Measurements from ENCODE around the gene RSPH9.

RSPH9 gene, protein sequence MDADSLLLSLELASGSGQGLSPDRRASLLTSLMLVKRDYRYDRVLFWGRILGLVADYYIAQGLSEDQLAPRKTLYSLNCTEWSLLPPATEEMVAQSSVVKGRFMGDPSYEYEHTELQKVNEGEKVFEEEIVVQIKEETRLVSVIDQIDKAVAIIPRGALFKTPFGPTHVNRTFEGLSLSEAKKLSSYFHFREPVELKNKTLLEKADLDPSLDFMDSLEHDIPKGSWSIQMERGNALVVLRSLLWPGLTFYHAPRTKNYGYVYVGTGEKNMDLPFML

DNA sequence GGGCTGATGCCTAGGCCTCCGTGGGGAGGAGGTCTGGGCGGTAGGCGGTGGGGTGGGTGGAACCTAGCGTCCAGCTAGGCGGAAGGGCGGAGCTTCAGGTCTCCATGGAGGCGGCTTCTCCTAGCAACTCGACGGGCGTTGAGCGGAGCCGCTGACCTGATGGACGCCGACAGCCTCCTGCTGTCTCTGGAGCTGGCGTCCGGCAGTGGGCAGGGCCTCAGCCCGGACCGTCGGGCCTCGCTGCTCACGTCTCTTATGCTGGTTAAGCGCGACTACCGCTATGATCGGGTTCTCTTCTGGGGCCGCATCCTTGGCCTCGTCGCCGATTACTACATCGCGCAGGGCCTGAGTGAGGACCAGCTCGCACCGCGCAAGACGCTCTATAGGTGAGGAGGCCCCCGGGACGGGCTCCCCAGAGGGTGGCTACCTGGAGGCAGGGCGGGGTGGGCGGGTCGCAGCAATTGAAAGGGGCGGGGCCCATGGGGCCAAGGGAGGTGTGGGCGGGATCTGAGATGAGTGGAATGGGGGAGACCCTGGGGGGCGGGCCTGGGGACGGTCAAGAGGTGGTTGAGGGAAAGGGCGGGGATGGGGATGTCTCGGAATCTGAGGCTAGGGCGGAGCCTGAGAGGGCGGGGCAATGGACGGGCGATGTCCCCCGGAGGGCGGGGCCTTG is at the start of gene RSPH9:
Gene RSPH9, plus strand, starts transcription at position 97 of the 673 bp plus-strand sequence. Its CDS starts 63 bp downstream, at position 160.
- H3K4me3 ChIP-seq, result peak within 1 kb of the TSS; percentile 78
- DNase-seq (ENCODE audit: low spot score), result no peak
- peak within 1 kb of the TSS in 1 of 2 donors; percentile 70 for H3K27ac ChIP-seq
- no peak for TF ChIP-seq CTCF (IDR thresholded peaks at IDR 0.05)

- no peak overlapping the region for H3K27ac ChIP-seq
- no peak overlapping the region for H3K4me3 ChIP-seq
- DNase-seq (ENCODE audit: low spot score), result no peak
- TF ChIP-seq CTCF (IDR thresholded peaks at IDR 0.05), result no peak
Observed at GRCh38 chr6:43600595-43600994, 44.2 kb upstream of the RSPH9 start.

- DNase-seq (ENCODE audit: low spot score), result no peak
- no peak for TF ChIP-seq CTCF (IDR thresholded peaks at IDR 0.05)
- Histone ChIP-seq H3K4me3 (no peak overlapping the region), H3K27ac (no peak overlapping the region)
Observed at GRCh38 chr6:43604174-43604573, 40.7 kb upstream of the RSPH9 start.

- H3K27ac ChIP-seq, result no peak overlapping the region
- no peak overlapping the region for H3K4me3 ChIP-seq
- TF ChIP-seq CTCF (IDR thresholded peaks at IDR 0.05), result no peak
- no peak for DNase-seq (ENCODE audit: low spot score)
Observed at GRCh38 chr6:43606019-43606418, 38.8 kb upstream of the RSPH9 start.

DNA sequence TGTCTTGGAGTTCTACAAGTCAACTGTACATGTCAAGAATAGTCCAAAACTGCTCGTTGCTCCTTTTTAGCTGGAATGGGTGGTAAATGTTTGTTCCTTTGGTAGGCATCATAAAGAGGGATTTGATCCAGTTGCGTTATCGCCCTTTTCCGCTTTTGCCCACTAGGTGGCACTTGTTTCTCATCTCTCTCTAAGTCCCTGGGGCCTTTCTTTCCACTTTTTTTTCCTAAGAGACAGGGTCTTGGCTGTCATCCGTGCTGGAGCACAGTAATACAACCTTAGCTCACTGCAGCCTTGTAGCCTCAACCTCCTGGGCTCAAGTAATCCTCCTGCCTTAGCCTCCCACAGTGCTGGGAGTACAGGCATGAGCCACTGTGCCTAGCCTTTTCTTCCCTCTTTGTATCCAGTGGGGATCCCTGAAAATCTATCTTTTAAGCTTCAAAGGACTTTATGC is 36.5 kb upstream of the RSPH9 start:
- H3K4me3 ChIP-seq, result no peak overlapping the region
- TF ChIP-seq CTCF (IDR thresholded peaks at IDR 0.05), result peak; percentile 57
- H3K27ac ChIP-seq, result no peak overlapping the region
- no peak for DNase-seq (ENCODE audit: low spot score)

GRCh38 chr6:43608807-43609206 is 36.0 kb upstream of the RSPH9 start:
- Histone ChIP-seq H3K4me3 (no peak overlapping the region), H3K27ac (no peak overlapping the region)
- TF ChIP-seq CTCF (IDR thresholded peaks at IDR 0.05), result no peak
- DNase-seq (ENCODE audit: low spot score), result no peak

- H3K27ac ChIP-seq, result no peak overlapping the region
- no peak for TF ChIP-seq CTCF (IDR thresholded peaks at IDR 0.05)
- no peak for DNase-seq (ENCODE audit: low spot score)
- no peak overlapping the region for H3K4me3 ChIP-seq
Observed at GRCh38 chr6:43609402-43609801, 35.4 kb upstream of the RSPH9 start.

All from coronary artery (tissue), 2 donors.